A549 (cell line): ENCODE results near the gene NAXD. TPM values are rescaled to one million over a fixed set of nuclear protein-coding genes. Genes with fewer than 3 reads are reported as not detected.

Experiments used
- ATAC-seq, 2 experiments: fragments of 200-7000 bp in 1 of 2; fragments of >200 bp in 1 of 2; cut with Nextera tagmentation in 1 of 2; cut with Tn5 transposase in 1 of 2; 3 replicates each; pipeline versions ENCODE4 v1.8.0 to v1.9.1; 2018 to 2020; ENCODE audit warnings: mild to moderate bottlenecking in 1 of 2, moderate library complexity in 1 of 2
- CTCF ChIA-PET: fragments of 300-600 bp; sonication (Branson Sonifier 250); formaldehyde crosslinking; extraction: SDS; loops from one replicate; lab custom pipeline; 2021; ENCODE audit warnings: antibody characterized with exemption, inconsistent platforms; lab: Yijun Ruan, JAX
- POLR2A ChIA-PET: fragments of 350-600 bp; formaldehyde crosslinking; extraction: SDS; loops from one replicate; lab custom pipeline; 2021; ENCODE audit warnings: antibody characterized with exemption, inconsistent platforms; lab: Yijun Ruan, JAX
- DNase-seq, 2 experiments: peaks; one replicate each; pipeline versions ENCODE4 v3.0.0 to v3.0.0-alpha.2; 2011 to 2016; ENCODE audit warnings: low read depth in 1 of 2, low spot score in 1 of 2
- FAIRE-seq: peaks from 2 replicates; lab custom pipeline; 2011; peaks lifted over from hg19 to GRCh38; lab: Jason Lieb, UNC
- H3K27ac ChIP-seq, 2 experiments: fragments of >200 bp; sonication (Bioruptor Twin); formaldehyde crosslinking; 3 replicates each; pipeline ENCODE4 v1.5.1; 2016 to 2017
- H3K4me1 ChIP-seq: fragments of >200 bp; sonication (Bioruptor Twin); formaldehyde crosslinking; 3 replicates; pipeline ENCODE4 v1.6.1; 2016
- H3K4me2 ChIP-seq: fragments of >200 bp; sonication (Bioruptor Twin); formaldehyde crosslinking; 3 replicates; pipeline ENCODE4 v1.6.1; 2016
- H3K4me3 ChIP-seq: fragments of >200 bp; sonication (Bioruptor Twin); formaldehyde crosslinking; 3 replicates; pipeline ENCODE4 v1.5.1; 2016
- H3K9me3 ChIP-seq: fragments of >200 bp; sonication (Bioruptor Twin); formaldehyde crosslinking; 3 replicates; pipeline ENCODE4 v1.6.1; 2016
- CBX2 ChIP-seq: fragments of 200-600 bp; sonication (generic); IDR thresholded peaks from 2 replicates; pipeline ENCODE4 v1.6.1; 2016; ENCODE audit warnings: low read depth, mild to moderate bottlenecking, borderline replicate concordance
- CBX8 ChIP-seq: fragments of 200-600 bp; sonication (generic); IDR thresholded peaks from 2 replicates; pipeline ENCODE4 v1.6.1; 2016
- CEBPB ChIP-seq, 2 experiments: fragments of >200 bp in 1 of 2; sonication (Bioruptor Twin) in 1 of 2; formaldehyde crosslinking in 1 of 2; IDR thresholded peaks; 2 replicates each; pipeline ENCODE4 v1.6.1; 2012 to 2016
- EHF ChIP-seq: fragments of 250-450 bp; sonication (Bioruptor Pico); IDR thresholded peaks from 2 replicates; pipeline ENCODE4 v1.5.0; 2020; ENCODE audit warnings: mild to moderate bottlenecking
- EHMT2 ChIP-seq: fragments of 200-600 bp; sonication (generic); IDR thresholded peaks from 2 replicates; pipeline ENCODE4 v1.6.1; 2016; ENCODE audit warnings: antibody characterized with exemption, low read depth, mild to moderate bottlenecking, moderate library complexity
- ESRRA ChIP-seq: fragments of 150-350 bp; IDR thresholded peaks from 2 replicates; pipeline ENCODE4 v1.6.1; 2014; ENCODE audit warnings: mild to moderate bottlenecking, low read length, borderline replicate concordance
- FOSL2 ChIP-seq, 2 experiments: fragments of 450-650 bp in 1 of 2; fragments of >200 bp in 1 of 2; sonication (Bioruptor Twin) in 1 of 2; formaldehyde crosslinking; IDR thresholded peaks; 2 replicates each; pipeline versions ENCODE4 v1.5.0 to v1.6.1; 2016 to 2020; ENCODE audit warnings: mild to moderate bottlenecking in 1 of 2, moderate library complexity in 1 of 2
- HDAC2 ChIP-seq: fragments of 200-600 bp; sonication (generic); IDR thresholded peaks from 2 replicates; pipeline ENCODE4 v1.6.1; 2016
- HEYL ChIP-seq: fragments of 250-450 bp; sonication (Bioruptor Pico); IDR thresholded peaks from 2 replicates; pipeline ENCODE4 v1.8.0; 2021; ENCODE audit warnings: mild to moderate bottlenecking, moderate library complexity
- HOXB13 ChIP-seq: fragments of 250-450 bp; sonication (Bioruptor Pico); IDR thresholded peaks from 2 replicates; pipeline ENCODE4 v1.5.0; 2020; ENCODE audit warnings: low read depth, mild to moderate bottlenecking, moderate library complexity
- HOXB5 ChIP-seq: fragments of 250-450 bp; sonication (Bioruptor Pico); IDR thresholded peaks from 2 replicates; pipeline ENCODE4 v1.5.0; 2020; ENCODE audit warnings: mild to moderate bottlenecking, moderate library complexity
- JUN ChIP-seq, 2 experiments: fragments of >200 bp; sonication (Bioruptor Twin); formaldehyde crosslinking; IDR thresholded peaks; 2 replicates in 1 of 2; 3 replicates in 1 of 2; pipeline ENCODE4 v1.6.1; 2016 to 2017
- KDM1A ChIP-seq: fragments of 200-600 bp; sonication (generic); IDR thresholded peaks from 2 replicates; pipeline ENCODE4 v1.6.1; 2016; ENCODE audit warnings: low read depth, mild to moderate bottlenecking
- KDM5A ChIP-seq: fragments of 200-600 bp; sonication (generic); IDR thresholded peaks from 2 replicates; pipeline ENCODE4 v1.6.1; 2016; ENCODE audit warnings: antibody characterized with exemption, mild to moderate bottlenecking
- MYC ChIP-seq: IDR thresholded peaks from 2 replicates; pipeline ENCODE4 v1.6.1; 2012; ENCODE audit warnings: mild to moderate bottlenecking, inconsistent platforms, low read length, improper control_type of control experiment, borderline replicate concordance
- NR3C1 ChIP-seq: fragments of >200 bp; sonication (Bioruptor Twin); formaldehyde crosslinking; IDR thresholded peaks from 3 replicates; pipeline ENCODE4 v1.6.1; 2017
- POLR2AphosphoS2 ChIP-seq: conservative IDR thresholded peaks from 2 replicates; pipeline ENCODE4 v1.6.1; 2012; ENCODE audit warnings: low read length, improper control_type of control experiment, inconsistent platforms
- RAD21 ChIP-seq, 2 experiments: fragments of >200 bp in 1 of 2; sonication (Bioruptor Twin) in 1 of 2; formaldehyde crosslinking in 1 of 2; IDR thresholded peaks in 1 of 2; conservative IDR thresholded peaks in 1 of 2; 2 replicates in 1 of 2; 3 replicates in 1 of 2; pipeline ENCODE4 v1.6.1; 2012 to 2018; ENCODE audit warnings: inconsistent platforms in 1 of 2
- RCOR1 ChIP-seq: fragments of 150-350 bp; IDR thresholded peaks from 2 replicates; pipeline ENCODE4 v1.6.1; 2014; ENCODE audit warnings: antibody characterized with exemption, low read length, low read depth
- REST ChIP-seq: fragments of 200-600 bp; sonication (generic); IDR thresholded peaks from 2 replicates; pipeline ENCODE4 v1.6.1; 2016; ENCODE audit warnings: antibody characterized with exemption, mild to moderate bottlenecking, moderate library complexity
- RFX5 ChIP-seq: fragments of 450-650 bp; IDR thresholded peaks from 2 replicates; pipeline ENCODE4 v1.7.1; 2014; ENCODE audit warnings: antibody characterized with exemption, mild to moderate bottlenecking, moderate library complexity
- RNF2 ChIP-seq: fragments of 200-600 bp; sonication (generic); IDR thresholded peaks from 2 replicates; pipeline ENCODE4 v1.6.1; 2016; ENCODE audit warnings: low read depth, mild to moderate bottlenecking, antibody characterized with exemption, moderate library complexity, borderline replicate concordance
- SREBF2 ChIP-seq: fragments of 450-650 bp; IDR thresholded peaks from 2 replicates; pipeline ENCODE4 v1.6.1; 2014; ENCODE audit warnings: mild to moderate bottlenecking, moderate library complexity
- ZC3H11A ChIP-seq: fragments of 450-650 bp; IDR thresholded peaks from 2 replicates; pipeline ENCODE4 v1.6.1; 2014; ENCODE audit warnings: antibody characterized with exemption, mild to moderate bottlenecking
- ZFP36 ChIP-seq: fragments of 450-650 bp; IDR thresholded peaks from 2 replicates; pipeline ENCODE4 v1.6.1; 2014; ENCODE audit warnings: borderline replicate concordance; ENCODE audit not compliant: partially characterized antibody
- ZSCAN20 ChIP-seq: fragments of 250-450 bp; sonication (Bioruptor Pico); IDR thresholded peaks from 2 replicates; pipeline ENCODE4 v1.8.0; 2022; ENCODE audit warnings: mild to moderate bottlenecking, moderate library complexity
- WGBS: methylation state at CpG from one replicate; pipeline ENCODE4 v1.1.6; 2017; ENCODE audit errors: missing lambda C conversion rate; 5-methylcytosine and 5-hydroxymethylcytosine counted together
- polyA plus RNA-seq, 4 experiments: library from polyadenylated mRNA; depleted of rRNA in 3 of 4; stranded (reverse); fragments of >200 nt; fragmentation: RNase III in 1 of 4; extraction: RNeasy Plus Mini Kit Qiagen cat#74134 plus additional on column Dnase treatment in 1 of 4; gene quantifications; 2 replicates in 3 of 4; 3 replicates in 1 of 4; pipeline ENCODE4 v1.2.3, GENCODE V29; 2011 to 2017
- TF ChIP-seq, protein P1 (sequence below): fragments of 150-350 bp; IDR thresholded peaks from 2 replicates; pipeline ENCODE4 v1.6.1; 2014; ENCODE audit warnings: low read depth, mild to moderate bottlenecking, low read length
- TF ChIP-seq, protein P2 (sequence below): fragments of >200 bp; sonication (Bioruptor Twin); formaldehyde crosslinking; IDR thresholded peaks from 3 replicates; pipeline ENCODE4 v1.5.1; 2016
- TF ChIP-seq, protein P3 (sequence below): IDR thresholded peaks from 2 replicates; pipeline ENCODE4 v1.6.1; 2012

The NAXD gene
- polyA plus RNA-seq, 2 of the 4 experiments (the other 2 are of a cell fraction), result 14.2 to 19.0 TPM

DNA sequence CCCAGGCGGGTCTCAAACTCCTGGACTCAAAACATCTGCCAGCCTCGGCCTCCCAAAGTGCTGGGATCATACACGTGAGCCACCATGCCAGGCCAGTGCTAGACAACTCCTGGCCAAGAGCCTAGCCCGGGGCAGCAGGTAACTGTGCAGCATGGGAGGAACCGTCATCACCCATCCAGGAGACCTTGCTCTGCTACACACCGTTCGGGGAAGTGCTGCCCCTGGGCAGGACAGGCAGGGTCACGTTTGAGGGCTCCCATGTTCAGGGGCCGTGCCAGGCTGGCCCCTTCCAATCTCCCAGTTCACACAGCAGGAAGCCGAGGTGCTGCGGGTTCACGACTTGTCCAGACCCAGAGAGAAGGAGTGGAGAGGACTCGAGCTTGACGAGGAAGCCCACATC lies 35.1 kb downstream of the NAXD start:
- Histone ChIP-seq H3K4me3 (no peak overlapping the region), H3K9me3 (no peaks in the 10 kb centered on the region), H3K4me2 (no peak overlapping the region), H3K27ac (no peak overlapping the region), H3K4me1 (no peaks in the 10 kb centered on the region)
- DNase-seq (no peak), FAIRE-seq (no peak), ATAC-seq (no peak)
- no peak for TF ChIP-seq RNF2
- TF ChIP-seq ESRRA, result no peak
- no peak for TF ChIP-seq RFX5
- no peak for TF ChIP-seq HOXB5 (CRISPR knock-in tag)
- no peak for TF ChIP-seq RAD21 (conservative IDR thresholded peaks at IDR 0.05 in 1 of 2, IDR thresholded peaks at IDR 0.05 in 1 of 2)
- TF ChIP-seq, protein P1, sequence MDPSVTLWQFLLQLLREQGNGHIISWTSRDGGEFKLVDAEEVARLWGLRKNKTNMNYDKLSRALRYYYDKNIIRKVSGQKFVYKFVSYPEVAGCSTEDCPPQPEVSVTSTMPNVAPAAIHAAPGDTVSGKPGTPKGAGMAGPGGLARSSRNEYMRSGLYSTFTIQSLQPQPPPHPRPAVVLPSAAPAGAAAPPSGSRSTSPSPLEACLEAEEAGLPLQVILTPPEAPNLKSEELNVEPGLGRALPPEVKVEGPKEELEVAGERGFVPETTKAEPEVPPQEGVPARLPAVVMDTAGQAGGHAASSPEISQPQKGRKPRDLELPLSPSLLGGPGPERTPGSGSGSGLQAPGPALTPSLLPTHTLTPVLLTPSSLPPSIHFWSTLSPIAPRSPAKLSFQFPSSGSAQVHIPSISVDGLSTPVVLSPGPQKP, result no peak
- no peak for TF ChIP-seq JUN (IDR thresholded peaks at IDR 0.05)
- TF ChIP-seq POLR2AphosphoS2, result no peak
- TF ChIP-seq KDM5A, result no peak
- no peak for TF ChIP-seq EHF
- TF ChIP-seq MYC, result no peak
- no peak for TF ChIP-seq CBX8
- no peak for TF ChIP-seq ZSCAN20 (CRISPR knock-in tag)
- TF ChIP-seq ZFP36, result no peak
- no peak for TF ChIP-seq HOXB13
- no peak for TF ChIP-seq SREBF2
- TF ChIP-seq, protein P2, sequence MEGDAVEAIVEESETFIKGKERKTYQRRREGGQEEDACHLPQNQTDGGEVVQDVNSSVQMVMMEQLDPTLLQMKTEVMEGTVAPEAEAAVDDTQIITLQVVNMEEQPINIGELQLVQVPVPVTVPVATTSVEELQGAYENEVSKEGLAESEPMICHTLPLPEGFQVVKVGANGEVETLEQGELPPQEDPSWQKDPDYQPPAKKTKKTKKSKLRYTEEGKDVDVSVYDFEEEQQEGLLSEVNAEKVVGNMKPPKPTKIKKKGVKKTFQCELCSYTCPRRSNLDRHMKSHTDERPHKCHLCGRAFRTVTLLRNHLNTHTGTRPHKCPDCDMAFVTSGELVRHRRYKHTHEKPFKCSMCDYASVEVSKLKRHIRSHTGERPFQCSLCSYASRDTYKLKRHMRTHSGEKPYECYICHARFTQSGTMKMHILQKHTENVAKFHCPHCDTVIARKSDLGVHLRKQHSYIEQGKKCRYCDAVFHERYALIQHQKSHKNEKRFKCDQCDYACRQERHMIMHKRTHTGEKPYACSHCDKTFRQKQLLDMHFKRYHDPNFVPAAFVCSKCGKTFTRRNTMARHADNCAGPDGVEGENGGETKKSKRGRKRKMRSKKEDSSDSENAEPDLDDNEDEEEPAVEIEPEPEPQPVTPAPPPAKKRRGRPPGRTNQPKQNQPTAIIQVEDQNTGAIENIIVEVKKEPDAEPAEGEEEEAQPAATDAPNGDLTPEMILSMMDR, result no peak
- ChIA-PET POLR2A (no interaction called here), CTCF (no interaction called here)
- WGBS, result 100% methylated on average over 6 of the region's 14 CpGs

DNA sequence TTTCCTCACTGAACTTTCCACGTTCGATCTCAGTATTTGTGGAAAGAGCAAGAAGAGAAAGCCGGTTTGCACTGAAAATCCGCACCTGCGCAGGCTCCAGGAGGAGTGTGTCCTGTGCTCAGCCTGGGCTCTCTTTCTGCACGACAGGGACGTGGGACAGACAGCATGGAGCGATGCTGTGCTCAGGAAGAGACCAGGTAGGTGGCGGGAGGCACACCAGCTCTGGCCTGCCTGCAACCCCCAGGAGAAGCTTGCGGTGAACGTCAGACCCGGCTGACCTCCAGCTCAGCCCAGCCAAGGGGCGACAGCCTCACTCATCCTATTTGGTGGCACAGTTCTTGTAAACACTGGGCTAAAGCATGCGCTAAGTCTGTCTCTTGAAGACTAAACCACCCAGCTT lies 35.9 kb downstream of the NAXD start:
- Histone ChIP-seq H3K4me3 (no peak overlapping the region), H3K9me3 (no peaks in the 10 kb centered on the region), H3K4me1 (no peaks in the 10 kb centered on the region), H3K4me2 (no peak overlapping the region), H3K27ac (no peak overlapping the region)
- WGBS, result 98% methylated on average over 5 of the region's 14 CpGs
- DNase-seq (no peak), ATAC-seq (no peak), FAIRE-seq (no peak)
- ChIA-PET CTCF (no interaction called here), POLR2A (no interaction called here)
- TF ChIP-seq CEBPB (IDR thresholded peaks at IDR 0.05) (no peak), FOSL2 (IDR thresholded peaks at IDR 0.05) (no peak), FOSL2 (CRISPR knock-in tag; IDR thresholded peaks at IDR 0.05) (no peak), ZC3H11A (no peak)

DNA sequence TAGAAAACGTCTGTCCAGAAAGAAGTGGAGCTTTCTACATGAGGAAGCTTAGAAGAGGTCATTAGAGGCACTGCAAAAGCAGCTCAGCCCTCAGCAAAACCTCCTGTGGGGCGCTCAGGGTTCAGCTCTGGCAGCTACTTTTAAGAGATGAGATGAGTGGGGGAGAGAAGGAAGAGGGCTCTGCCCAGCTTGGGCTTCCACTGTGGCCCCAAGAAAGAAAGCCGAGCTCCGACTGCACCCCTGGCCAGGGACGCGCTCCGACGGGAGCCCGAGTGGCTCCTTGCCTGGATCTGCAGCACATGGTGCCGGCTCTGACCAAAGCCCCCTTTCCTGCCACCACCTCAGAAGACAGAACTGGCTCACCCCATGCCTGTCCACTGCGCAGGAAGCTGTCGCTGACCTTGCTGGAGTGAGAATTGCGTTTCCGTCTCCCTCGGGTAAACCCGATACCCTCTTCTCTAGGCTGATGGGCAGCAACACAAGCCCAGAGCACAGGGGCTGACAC lies 36.4 kb downstream of the NAXD start:
- TF ChIP-seq NR3C1 (no peak), RFX5 (no peak), HEYL (CRISPR knock-in tag) (no peak), HDAC2 (no peak), EHMT2 (no peak), RCOR1 (no peak), POLR2AphosphoS2 (no peak), REST (no peak), ZFP36 (no peak), CBX2 (no peak), ZSCAN20 (CRISPR knock-in tag) (no peak), KDM1A (no peak), CBX8 (no peak)
- TF ChIP-seq, protein P3, sequence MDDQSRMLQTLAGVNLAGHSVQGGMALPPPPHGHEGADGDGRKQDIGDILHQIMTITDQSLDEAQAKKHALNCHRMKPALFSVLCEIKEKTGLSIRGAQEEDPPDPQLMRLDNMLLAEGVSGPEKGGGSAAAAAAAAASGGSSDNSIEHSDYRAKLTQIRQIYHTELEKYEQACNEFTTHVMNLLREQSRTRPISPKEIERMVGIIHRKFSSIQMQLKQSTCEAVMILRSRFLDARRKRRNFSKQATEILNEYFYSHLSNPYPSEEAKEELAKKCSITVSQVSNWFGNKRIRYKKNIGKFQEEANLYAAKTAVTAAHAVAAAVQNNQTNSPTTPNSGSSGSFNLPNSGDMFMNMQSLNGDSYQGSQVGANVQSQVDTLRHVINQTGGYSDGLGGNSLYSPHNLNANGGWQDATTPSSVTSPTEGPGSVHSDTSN, result no peak
- DNase-seq (no peak), ATAC-seq (no peak), FAIRE-seq (no peak)
- Histone ChIP-seq H3K4me3 (no peak overlapping the region), H3K9me3 (no peaks in the 10 kb centered on the region), H3K27ac (no peak overlapping the region), H3K4me2 (no peak overlapping the region), H3K4me1 (no peaks in the 10 kb centered on the region)
- POLR2A ChIA-PET, result no interaction called here
- WGBS, result 93% methylated on average over 15 of the region's 16 CpGs
- CTCF ChIA-PET, result no interaction called here
